Kidney (tissue), 14 donors: ENCODE measurements around the gene GTF2F1. TPM values are rescaled to one million over a fixed set of nuclear protein-coding genes. Genes with fewer than 3 reads are reported as not detected.

Experiments used
- DNase-seq, 5 donors: peaks; one replicate each; pipeline ENCODE4 v3.0.0-alpha.2; 2013 to 2020
- FAIRE-seq: peaks from 2 replicates; lab custom pipeline; 2012; peaks lifted over from hg19 to GRCh38; lab: Jason Lieb, UNC
- H3K27ac ChIP-seq, 2 donors: one replicate each; pipeline ENCODE4 v1.7.0; 2013; ENCODE audit warnings: low read depth in 2 of 2, low read length in 2 of 2, inconsistent platforms in 1 of 2
- H3K27me3 ChIP-seq: one replicate; pipeline ENCODE4 v1.7.1; 2013; ENCODE audit warnings: low read length, inconsistent platforms; ENCODE audit not compliant: control insufficient read depth, insufficient read depth
- H3K36me3 ChIP-seq, 3 donors: one replicate each; pipeline versions ENCODE4 v1.7.0 to v1.7.1; 2013; ENCODE audit warnings: low read length in 3 of 3, control low read depth in 1 of 3, inconsistent platforms in 1 of 3; ENCODE audit not compliant: insufficient read depth in 3 of 3, control insufficient read depth in 2 of 3
- H3K4me1 ChIP-seq, 3 donors: one replicate each; pipeline versions ENCODE4 v1.7.0 to v1.7.1; 2013; ENCODE audit warnings: low read length in 3 of 3, inconsistent platforms in 1 of 3, low read depth in 1 of 3; ENCODE audit not compliant: control insufficient read depth in 2 of 3, insufficient read depth in 2 of 3
- H3K4me3 ChIP-seq, 3 donors: one replicate each; pipeline versions ENCODE4 v1.7.0 to v1.8.1; 2013; ENCODE audit warnings: low read length in 3 of 3, control low read depth in 1 of 3, inconsistent platforms in 1 of 3
- H3K9ac ChIP-seq, 3 donors: one replicate each; pipeline versions ENCODE4 v1.7.0 to v1.7.1; 2013; ENCODE audit warnings: low read length in 3 of 3, control low read depth in 1 of 3, inconsistent platforms in 1 of 3
- H3K9me3 ChIP-seq, 3 donors: one replicate each; pipeline versions ENCODE4 v1.7.0 to v1.7.1; 2013; ENCODE audit warnings: low read length in 3 of 3, control low read depth in 1 of 3, inconsistent platforms in 1 of 3; ENCODE audit not compliant: control insufficient read depth in 2 of 3, insufficient read depth in 1 of 3
- CTCF ChIP-seq: IDR thresholded peaks from 3 replicates; pipeline ENCODE4 v1.5.1; 2012; ENCODE audit warnings: mild to moderate bottlenecking, moderate library complexity, borderline replicate concordance; ENCODE audit not compliant: insufficient read depth; ENCODE audit errors: extremely low read depth
- intact Hi-C: fragments of 100-400 bp; cut with DNase I; formaldehyde crosslinking; loops from one replicate; pipeline ENCODE4 v1.11.1; 2022
- microRNA-seq: library from miRNA; unstranded; fragments of <30 nt; microRNA quantifications from one replicate; pipeline ENCODE4 v1.2.0, GENCODE V29; 2020
- polyA plus RNA-seq: library from polyadenylated mRNA; stranded (reverse); fragments of 350-450 nt; fragmentation: Illumina TruSeq; extraction: RNeasy Lipid Tissue Mini Kit (QIAGEN cat#74804); gene quantifications from one replicate; pipeline ENCODE4 v1.2.3, GENCODE V29; 2014; ENCODE audit warnings: low read depth, low replicate concordance; ENCODE audit not compliant: insufficient read depth
- total RNA-seq: library from RNA; stranded (reverse); fragmentation: NEBNext Ultra II Directional; extraction: Animal tissue kit (Norgen Biotek cat#: 25700); gene quantifications from one replicate; pipeline ENCODE4 v1.2.1, GENCODE V29; 2021
- donor health status: control.
- donor health status: control.
- donor health status: control.
- donor health status: control.
- donor health status: control.
- donor health status: DM: yes; HTN: yes; CAD: no.
- donor health status: Normal renal cell carcinoma (clear cell type).

Gene GTF2F1
- total and polyA plus RNA-seq, 2 donors from 2014 or later, result 44.1 to 61.7 TPM

DNA sequence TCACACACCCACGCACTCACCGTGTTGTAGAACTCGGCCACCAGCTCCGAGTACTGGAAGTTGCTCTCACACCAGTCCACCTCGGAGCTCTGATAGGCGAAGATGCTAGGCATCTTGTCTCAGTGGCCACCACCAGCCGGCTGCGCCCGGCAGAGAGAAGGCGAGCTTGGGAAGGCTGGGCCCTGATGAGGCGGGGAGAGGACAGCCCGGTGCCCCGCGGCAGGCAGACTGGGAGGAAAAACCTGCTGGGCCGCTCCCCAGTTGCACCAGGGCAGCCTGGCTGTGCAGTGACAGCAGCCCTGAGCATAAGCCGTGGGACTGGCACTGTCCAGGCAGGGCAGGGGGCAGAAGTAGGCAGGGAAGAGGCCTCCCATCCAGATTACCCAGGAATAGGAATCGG, 59.5 kb downstream of the GTF2F1 start, which contains the start of gene ACER1:
ACER1 (minus strand) TSS at position 174 of the 400 bp plus-strand sequence; CDS start at position 113, 61 bp downstream.
- no peaks in the 10 kb centered on the region for H3K4me1 ChIP-seq
- no peaks in the 10 kb centered on the region for H3K9me3 ChIP-seq
- DNase-seq (no peak), FAIRE-seq (no peak)
- no peak within 1 kb of the TSS for H3K9ac ChIP-seq
- no peaks in the 10 kb centered on the region for H3K36me3 ChIP-seq
- no peak within 1 kb of the TSS for H3K4me3 ChIP-seq
- TF ChIP-seq CTCF, result no peak
- no peak within 1 kb of the TSS for H3K27ac ChIP-seq
- intact Hi-C loops, result no loop called here
- H3K27me3 ChIP-seq, result no peaks in the 10 kb centered on the region

Small RNA genes within 50 kb of the gene (microRNA-seq; reads per million reads assigned to microRNA genes)
- gene MIR3940, result 2.4 reads per million
- gene MIR6790, result not detected
- not detected for gene MIR6885

Other genes with a start within 250 kb of the GTF2F1 start
- gene MLLT1, start 113.2 kb downstream of the GTF2F1 start, total RNA-seq, result 53.2 TPM
- 32.0 TPM for gene MLLT1, start 113.2 kb downstream of the GTF2F1 start, polyA plus RNA-seq
- not detected for gene ACER1, start 59.6 kb downstream of the GTF2F1 start, total RNA-seq
- not detected for gene ACER1, start 59.6 kb downstream of the GTF2F1 start, polyA plus RNA-seq
- gene CLPP, start 31.6 kb downstream of the GTF2F1 start, total RNA-seq, result 63.7 TPM
- 104 TPM for gene CLPP, start 31.6 kb downstream of the GTF2F1 start, polyA plus RNA-seq
- gene ALKBH7, start 20.4 kb downstream of the GTF2F1 start, total RNA-seq, result 70.3 TPM
- gene ALKBH7, start 20.4 kb downstream of the GTF2F1 start, polyA plus RNA-seq, result 175 TPM
- gene PSPN, start 17.2 kb downstream of the GTF2F1 start, total RNA-seq, result 2.0 TPM
- 1.9 TPM for gene PSPN, start 17.2 kb downstream of the GTF2F1 start, polyA plus RNA-seq
- gene KHSRP, start 31.6 kb upstream of the GTF2F1 start, total RNA-seq, result 175 TPM
- gene KHSRP, start 31.6 kb upstream of the GTF2F1 start, polyA plus RNA-seq, result 52.9 TPM
- 0.28 TPM for gene SLC25A41, start 40.6 kb upstream of the GTF2F1 start, total RNA-seq
- 0.69 TPM for gene SLC25A41, start 40.6 kb upstream of the GTF2F1 start, polyA plus RNA-seq
- gene SLC25A23, start 66.6 kb upstream of the GTF2F1 start, total RNA-seq, result 76.6 TPM
- gene SLC25A23, start 66.6 kb upstream of the GTF2F1 start, polyA plus RNA-seq, result 69.2 TPM
- 58.2 TPM for gene CRB3, start 71.1 kb upstream of the GTF2F1 start, total RNA-seq
- gene CRB3, start 71.1 kb upstream of the GTF2F1 start, polyA plus RNA-seq, result 51.9 TPM
- gene DENND1C, start 88.6 kb upstream of the GTF2F1 start, total RNA-seq, result 8.2 TPM
- 2.6 TPM for gene DENND1C, start 88.6 kb upstream of the GTF2F1 start, polyA plus RNA-seq
- gene TUBB4A, start 109.1 kb upstream of the GTF2F1 start, total RNA-seq, result 4.4 TPM
- gene TUBB4A, start 109.1 kb upstream of the GTF2F1 start, polyA plus RNA-seq, result 11.3 TPM
- 1.1 TPM for gene TNFSF9, start 137.9 kb upstream of the GTF2F1 start, total RNA-seq
- 0.62 TPM for gene TNFSF9, start 137.9 kb upstream of the GTF2F1 start, polyA plus RNA-seq
- gene CD70, start 198.0 kb upstream of the GTF2F1 start, total RNA-seq, result 0.76 TPM
- not detected for gene CD70, start 198.0 kb upstream of the GTF2F1 start, polyA plus RNA-seq